Subcutaneous adipose tissue (tissue), 4 donors: ENCODE measurements around the gene DNAH6. TPM values are rescaled to one million over a fixed set of nuclear protein-coding genes. Genes with fewer than 3 reads are reported as not detected.

Experiments used
- total RNA-seq, 4 donors: library from RNA; depleted of rRNA; stranded (reverse); fragments of >200 nt; gene quantifications; one replicate each; pipeline ENCODE4 v1.1.0, GENCODE V29; 2016
- TF ChIP-seq, protein P1 (sequence below): fragments of 450-650 bp; IDR thresholded peaks from one replicate; pipeline ENCODE4 v1.5.1; 2016; ENCODE audit warnings: low read depth, mild to moderate bottlenecking, control low read depth, antibody characterized with exemption, moderate library complexity

Gene DNAH6
- total RNA-seq, 4 donors from 2014 or later = 0.49 to 2.4 (median 1.2) TPM

DNA sequence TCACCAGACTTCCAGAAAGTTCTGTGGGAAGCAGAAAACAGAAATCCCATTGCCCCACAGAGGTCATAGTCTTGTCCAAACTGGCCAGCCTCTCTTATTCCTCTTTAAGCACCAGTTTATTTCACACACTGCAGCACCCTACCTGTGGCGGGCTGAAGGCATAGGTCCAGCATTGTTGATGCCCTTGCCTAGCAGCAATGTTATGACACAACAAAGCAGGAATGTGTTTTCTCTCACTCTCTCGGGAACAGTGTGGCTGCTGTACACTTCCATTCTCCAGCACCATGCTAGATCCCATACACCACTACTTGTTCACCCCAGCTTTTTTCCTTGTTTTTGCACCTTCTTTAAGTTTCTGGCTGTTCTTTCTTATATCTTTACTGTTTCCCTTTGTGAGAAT is 181.6 kb downstream of the DNAH6 start:
- TF ChIP-seq, protein P1, sequence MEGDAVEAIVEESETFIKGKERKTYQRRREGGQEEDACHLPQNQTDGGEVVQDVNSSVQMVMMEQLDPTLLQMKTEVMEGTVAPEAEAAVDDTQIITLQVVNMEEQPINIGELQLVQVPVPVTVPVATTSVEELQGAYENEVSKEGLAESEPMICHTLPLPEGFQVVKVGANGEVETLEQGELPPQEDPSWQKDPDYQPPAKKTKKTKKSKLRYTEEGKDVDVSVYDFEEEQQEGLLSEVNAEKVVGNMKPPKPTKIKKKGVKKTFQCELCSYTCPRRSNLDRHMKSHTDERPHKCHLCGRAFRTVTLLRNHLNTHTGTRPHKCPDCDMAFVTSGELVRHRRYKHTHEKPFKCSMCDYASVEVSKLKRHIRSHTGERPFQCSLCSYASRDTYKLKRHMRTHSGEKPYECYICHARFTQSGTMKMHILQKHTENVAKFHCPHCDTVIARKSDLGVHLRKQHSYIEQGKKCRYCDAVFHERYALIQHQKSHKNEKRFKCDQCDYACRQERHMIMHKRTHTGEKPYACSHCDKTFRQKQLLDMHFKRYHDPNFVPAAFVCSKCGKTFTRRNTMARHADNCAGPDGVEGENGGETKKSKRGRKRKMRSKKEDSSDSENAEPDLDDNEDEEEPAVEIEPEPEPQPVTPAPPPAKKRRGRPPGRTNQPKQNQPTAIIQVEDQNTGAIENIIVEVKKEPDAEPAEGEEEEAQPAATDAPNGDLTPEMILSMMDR = no peak

GRCh38 chr2:84700006-84700405 is 183.7 kb downstream of the DNAH6 start:
- TF ChIP-seq, protein P1 = no peak

DNA sequence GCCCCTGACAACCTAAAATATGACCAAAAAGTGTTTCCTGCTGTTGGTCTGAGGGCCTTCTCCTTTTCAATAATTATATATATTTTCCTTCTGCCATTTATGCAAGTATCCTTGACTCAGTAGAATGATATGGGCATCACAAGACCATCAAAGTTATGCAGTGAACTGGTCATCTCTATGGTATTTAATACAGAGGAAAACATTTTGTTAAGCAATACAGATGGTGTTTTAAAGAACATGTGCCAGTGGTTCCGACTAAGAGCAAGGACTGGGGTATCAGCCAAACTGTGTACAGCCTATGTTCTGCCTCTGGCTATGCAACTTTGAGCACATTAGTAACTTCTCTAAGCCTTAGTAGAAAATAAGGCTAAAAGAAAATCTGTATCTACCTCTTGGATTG is 185.6 kb downstream of the DNAH6 start:
- TF ChIP-seq, protein P1 = no peak

- TF ChIP-seq, protein P1 = no peak
These were observed 186.6 kb downstream of the DNAH6 start for GRCh38 chr2:84702941-84703340.

- TF ChIP-seq, protein P1 = no peak
These were observed 187.5 kb downstream of the DNAH6 start for GRCh38 chr2:84703831-84704230.

DNA sequence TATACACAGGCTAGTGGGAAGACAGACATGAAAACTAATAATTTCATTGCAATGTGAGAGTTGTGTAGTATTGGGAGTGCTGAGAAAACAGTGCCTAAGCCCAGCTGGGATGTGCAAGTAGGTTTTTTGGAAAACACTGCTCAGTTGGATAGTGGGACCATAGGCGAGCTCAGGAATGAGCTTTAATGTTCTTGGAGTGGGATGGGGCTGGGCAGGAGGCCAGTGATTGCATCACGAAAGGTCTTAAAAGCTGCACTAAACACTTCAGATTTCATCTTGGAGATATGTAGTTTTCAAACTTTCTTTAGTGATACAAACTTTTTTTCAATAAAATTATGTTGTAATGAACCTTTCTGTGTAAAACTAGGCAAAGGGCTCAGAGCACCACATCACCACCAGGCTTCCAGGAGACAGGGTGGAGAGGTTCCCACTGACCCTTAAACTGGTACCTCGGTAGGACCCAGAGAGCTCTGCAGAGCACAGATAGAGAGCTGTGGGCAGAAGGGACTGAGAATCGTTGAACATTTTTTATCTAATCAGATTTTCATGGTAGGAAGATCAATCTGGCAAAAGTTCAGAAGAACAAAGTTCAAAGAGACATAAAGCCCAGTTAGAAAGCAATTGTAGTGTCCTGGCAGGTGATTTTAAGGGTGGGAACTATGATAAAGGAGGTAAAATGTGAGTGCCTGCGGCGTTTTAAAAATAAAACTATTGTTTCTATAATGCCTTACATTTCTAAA is 188.4 kb downstream of the DNAH6 start:
- TF ChIP-seq, protein P1 = no peak

DNA sequence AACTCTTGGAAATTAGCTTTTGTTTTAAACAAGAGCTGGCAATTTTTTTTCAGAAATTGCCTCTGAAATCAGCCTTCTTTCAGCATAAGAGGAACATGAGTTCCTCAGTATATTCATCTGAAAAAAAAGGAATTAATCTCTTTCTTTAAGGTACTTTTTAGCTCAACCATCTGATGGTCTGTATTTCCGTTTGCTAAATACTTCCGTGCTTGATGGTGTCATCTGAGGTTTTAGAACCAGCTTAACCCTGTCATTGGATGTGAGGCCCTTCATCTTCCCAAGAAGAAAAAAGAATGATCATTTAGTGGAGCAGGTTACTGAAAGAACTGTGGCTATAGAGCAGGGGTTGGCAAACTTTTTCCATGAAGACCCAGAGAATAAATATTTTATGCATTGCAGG is 189.6 kb downstream of the DNAH6 start:
- TF ChIP-seq, protein P1 = no peak
